DMS53 treated with DMSO at 0.1 percent for 48 hours (cell line): ENCODE data around the gene PSMD3.
A peak's percentile ranks its signal among the peaks of the same experiment; 100 is the strongest.
"Not testable (repeated sequence)": the region's sequence is repeated elsewhere in the genome, so short reads cannot be mapped to it uniquely, and the experiment has no call there.

Source experiments
- DNase-seq: peaks from one replicate; lab custom pipeline; 2025; ENCODE audit not compliant: unreplicated experiment; lab: John Stamatoyannopoulos, UW

PSMD3 gene

GRCh38 chr17:39996162-39996561, 15.6 kb downstream of the PSMD3 start:
- no peak for DNase-seq

DNA sequence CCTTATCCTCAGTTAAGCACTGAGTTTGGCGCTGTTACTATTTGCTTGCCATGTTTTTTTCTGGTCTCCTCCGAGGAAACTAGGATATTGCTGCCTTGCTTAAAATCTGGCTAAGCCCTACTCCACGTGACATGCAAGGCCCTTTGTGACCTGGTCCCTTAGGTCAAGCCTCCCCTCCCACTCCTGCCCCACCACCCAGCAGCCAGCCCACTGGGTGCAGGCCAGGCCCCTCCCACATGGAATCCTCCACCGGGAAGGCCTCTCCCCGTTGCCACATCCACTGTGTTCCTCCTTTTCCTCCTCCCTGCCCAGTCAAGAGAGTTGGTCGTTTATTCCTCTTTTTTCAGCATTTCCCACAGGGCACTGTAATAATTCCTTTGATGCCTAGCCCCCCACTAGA, 16.2 kb downstream of the PSMD3 start:
- no peak for DNase-seq

- no peak for DNase-seq
These were observed 16.9 kb downstream of the PSMD3 start for GRCh38 chr17:39997543-39997942.

- no peak for DNase-seq
These were observed 18.5 kb downstream of the PSMD3 start for GRCh38 chr17:39999067-39999466.

DNA sequence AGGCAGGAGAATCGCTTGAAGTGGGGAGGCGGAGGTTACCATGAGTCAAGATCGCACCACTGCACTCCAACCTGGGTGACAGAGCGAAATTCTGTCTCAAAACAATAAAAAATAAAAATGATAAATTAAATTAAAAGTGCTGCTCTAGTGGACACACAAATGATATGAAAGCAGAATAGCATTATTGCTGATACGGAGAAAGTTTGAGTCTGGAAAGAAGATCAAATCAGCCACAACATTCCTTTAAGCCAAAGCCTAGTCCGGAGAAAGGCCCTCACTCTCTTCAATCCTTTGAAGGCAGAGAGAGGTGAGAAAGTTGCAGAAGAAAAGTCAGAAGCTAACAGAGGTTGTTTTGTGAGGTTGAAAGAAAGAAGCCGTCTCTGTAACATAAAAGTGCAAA, 19.6 kb downstream of the PSMD3 start:
- DNase-seq, result no peak

GRCh38 chr17:40001335-40001734, 20.7 kb downstream of the PSMD3 start:
- not testable (repeated sequence) for DNase-seq

GRCh38 chr17:40004072-40004471, 23.5 kb downstream of the PSMD3 start:
- no peak for DNase-seq

DNA sequence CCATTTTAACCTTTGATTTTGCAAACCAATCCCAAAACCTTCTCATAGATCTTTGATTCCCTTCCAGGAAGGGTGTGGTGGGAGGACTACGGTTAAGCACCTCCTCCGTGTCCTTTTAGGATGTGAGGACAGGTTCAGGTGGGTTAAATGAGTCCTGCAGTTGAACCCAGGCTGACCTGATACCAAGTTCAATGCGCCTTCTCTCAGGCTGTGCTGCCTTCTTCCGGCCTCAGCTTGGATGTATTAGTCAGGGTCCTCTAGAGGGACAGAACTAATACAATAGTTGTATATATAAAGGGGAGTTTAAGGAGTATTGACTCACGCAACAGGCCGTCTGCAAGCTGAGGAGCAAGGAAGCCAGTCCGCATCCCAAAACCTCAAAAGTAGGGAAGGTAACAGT, 24.1 kb downstream of the PSMD3 start:
- DNase-seq, result no peak

DNA sequence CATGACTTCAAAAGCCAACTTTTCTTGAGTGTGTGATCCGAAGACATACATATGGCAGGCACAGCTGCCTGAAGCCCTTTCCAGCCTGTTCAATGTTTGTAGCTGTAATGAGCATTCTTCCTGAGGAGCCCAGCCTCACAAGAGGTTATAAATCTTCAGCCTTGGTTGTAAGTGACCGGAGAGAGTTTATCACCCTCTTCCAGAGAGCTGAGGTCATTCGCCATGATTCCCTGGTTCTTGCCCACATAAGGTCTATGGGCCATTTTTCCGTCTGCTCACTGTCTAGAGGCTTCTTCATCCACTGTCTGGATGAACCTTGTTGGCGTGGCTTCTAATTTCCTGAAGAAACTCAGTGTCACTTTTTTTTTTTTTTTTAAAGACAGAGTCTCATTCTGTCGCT, 24.9 kb downstream of the PSMD3 start:
- DNase-seq, result no peak

GRCh38 chr17:40010946-40011500, 30.4 kb downstream of the PSMD3 start:
- not testable (repeated sequence) for DNase-seq

DNA sequence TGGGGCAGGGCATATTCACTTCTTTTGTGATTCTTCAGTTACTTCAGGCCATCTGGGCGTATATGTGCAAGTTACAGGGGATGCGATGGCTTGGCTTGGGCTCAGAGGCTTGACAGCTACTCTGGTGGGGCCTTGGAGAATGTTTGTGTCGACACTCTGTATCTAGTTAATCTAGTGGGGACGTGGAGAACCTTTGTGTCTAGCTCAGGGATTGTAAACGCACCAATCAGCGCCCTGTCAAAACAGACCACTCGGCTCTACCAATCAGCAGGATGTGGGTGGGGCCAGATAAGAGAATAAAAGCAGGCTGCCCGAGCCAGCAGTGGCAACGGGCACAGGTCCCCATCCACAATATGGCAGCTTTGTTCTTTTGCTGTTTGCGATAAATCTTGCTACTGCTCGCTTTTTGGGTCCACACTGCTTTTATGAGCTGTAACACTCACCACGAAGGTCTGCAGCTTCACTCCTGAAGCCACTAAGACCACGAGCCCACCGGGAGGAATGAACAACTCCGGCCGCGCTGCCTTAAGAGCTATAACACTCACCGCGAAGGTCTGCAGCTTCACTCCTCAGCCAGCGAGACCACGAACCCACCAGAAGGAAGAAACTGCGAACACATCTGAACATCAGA, 31.5 kb downstream of the PSMD3 start:
- not testable (repeated sequence) for DNase-seq

DNA sequence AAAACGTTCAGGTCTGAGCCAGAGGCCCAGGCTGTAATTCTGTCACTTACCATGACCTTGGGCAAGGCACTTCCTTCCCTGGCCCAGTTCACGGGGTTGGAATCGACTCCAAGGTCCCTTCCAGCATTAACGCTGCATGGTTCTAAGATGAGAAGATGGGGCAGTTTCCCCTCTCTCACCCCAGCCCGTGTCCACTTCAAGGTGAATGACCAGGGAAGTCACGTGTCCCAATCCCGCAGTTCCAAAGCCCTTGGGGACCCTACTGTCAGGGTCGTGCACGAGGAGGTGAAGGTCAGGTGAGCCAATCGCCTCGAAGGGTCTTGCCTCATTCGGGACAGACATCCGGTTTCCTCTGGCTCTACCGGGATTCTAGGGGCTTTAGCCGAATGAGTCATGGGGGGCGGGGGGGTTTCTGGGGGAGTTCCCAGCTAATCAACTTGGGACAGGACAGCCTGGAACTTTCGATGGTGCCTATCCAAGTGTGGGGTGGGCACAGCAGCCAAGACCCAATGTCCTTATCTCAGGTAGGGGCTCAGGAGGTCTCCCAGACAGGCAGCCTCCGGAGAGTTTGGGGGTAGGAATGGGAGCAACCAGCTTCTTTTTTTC, 33.9 kb downstream of the PSMD3 start:
- no peak for DNase-seq

- DNase-seq, result peak; percentile 21
These were observed 34.7 kb downstream of the PSMD3 start, which contains the start of gene CSF3 for GRCh38 chr17:40015005-40015997. TSS of gene CSF3 (plus strand) at chr17:40015440. CDS start at chr17:40015475, 35 bp downstream.

DNA sequence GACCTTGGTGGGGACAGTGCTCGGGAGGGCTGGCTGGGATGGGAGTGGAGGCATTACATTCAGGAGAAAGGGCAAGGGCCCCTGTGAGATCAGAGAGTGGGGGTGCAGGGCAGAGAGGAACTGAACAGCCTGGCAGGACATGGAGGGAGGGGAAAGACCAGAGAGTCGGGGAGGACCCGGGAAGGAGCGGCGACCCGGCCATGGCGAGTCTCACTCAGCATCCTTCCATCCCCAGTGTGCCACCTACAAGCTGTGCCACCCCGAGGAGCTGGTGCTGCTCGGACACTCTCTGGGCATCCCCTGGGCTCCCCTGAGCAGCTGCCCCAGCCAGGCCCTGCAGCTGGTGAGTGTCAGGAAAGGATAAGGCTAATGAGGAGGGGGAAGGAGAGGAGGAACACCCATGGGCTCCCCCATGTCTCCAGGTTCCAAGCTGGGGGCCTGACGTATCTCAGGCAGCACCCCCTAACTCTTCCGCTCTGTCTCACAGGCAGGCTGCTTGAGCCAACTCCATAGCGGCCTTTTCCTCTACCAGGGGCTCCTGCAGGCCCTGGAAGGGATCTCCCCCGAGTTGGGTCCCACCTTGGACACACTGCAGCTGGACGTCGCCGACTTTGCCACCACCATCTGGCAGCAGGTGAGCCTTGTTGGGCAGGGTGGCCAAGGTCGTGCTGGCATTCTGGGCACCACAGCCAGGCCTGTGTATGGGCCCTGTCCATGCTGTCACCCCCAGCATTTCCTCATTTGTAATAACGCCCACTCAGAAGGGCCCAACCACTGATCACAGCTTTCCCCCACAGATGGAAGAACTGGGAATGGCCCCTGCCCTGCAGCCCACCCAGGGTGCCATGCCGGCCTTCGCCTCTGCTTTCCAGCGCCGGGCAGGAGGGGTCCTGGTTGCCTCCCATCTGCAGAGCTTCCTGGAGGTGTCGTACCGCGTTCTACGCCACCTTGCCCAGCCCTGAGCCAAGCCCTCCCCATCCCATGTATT, 35.7 kb downstream of the PSMD3 start:
- DNase-seq, result no peak

DNA sequence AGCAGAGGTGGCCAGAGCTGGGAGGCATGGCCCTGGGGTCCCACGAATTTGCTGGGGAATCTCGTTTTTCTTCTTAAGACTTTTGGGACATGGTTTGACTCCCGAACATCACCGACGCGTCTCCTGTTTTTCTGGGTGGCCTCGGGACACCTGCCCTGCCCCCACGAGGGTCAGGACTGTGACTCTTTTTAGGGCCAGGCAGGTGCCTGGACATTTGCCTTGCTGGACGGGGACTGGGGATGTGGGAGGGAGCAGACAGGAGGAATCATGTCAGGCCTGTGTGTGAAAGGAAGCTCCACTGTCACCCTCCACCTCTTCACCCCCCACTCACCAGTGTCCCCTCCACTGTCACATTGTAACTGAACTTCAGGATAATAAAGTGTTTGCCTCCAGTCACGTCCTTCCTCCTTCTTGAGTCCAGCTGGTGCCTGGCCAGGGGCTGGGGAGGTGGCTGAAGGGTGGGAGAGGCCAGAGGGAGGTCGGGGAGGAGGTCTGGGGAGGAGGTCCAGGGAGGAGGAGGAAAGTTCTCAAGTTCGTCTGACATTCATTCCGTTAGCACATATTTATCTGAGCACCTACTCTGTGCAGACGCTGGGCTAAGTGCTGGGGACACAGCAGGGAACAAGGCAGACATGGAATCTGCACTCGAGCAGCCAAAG, 36.9 kb downstream of the PSMD3 start:
- DNase-seq, result no peak

GRCh38 chr17:40018211-40019121, 37.9 kb downstream of the PSMD3 start:
- no peak for DNase-seq

GRCh38 chr17:40019140-40019991, 38.8 kb downstream of the PSMD3 start:
- no peak for DNase-seq

GRCh38 chr17:40020146-40020545, 39.5 kb downstream of the PSMD3 start:
- DNase-seq, result no peak
